Putamen (tissue), 1 donor: ENCODE results near the gene NPFFR2.
"Not testable (repeated sequence)": the region's sequence is repeated elsewhere in the genome, so short reads cannot be mapped to it uniquely, and the experiment has no call there.

Experiments
- DNase-seq: peaks from one replicate; pipeline ENCODE4 v3.0.0-alpha.2; 2016; ENCODE audit warnings: low spot score

Gene NPFFR2

DNA sequence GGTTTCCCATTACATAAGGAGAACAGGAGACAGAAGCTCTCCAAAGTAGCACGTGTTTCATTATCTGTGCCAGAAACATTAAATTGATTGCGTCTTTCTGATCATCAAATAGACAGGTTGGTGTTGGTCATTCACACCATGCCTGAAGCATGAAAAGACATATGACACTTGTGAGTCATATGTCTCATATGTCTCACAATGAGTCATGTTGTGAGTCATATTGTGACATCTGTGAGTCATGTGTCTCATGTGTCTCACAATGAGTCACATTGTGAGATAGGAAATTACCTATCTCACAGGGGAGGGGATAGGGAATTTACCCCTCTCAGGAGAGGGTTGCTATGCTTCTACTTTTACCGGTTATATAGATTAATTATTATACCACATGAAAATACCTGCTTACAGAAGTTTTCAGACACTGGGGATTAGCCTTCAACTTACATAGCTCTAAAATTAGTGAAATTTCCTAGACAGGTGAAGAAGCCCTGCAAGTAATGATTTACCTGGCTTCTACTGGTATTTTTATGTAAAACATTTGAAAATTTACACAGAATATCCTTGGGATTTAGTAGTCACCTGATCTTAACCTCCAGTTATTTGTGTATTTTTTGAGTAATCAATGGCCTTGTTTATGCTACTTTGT is 80.8 kb downstream of the NPFFR2 start:
- DNase-seq: peak; percentile 10

DNA sequence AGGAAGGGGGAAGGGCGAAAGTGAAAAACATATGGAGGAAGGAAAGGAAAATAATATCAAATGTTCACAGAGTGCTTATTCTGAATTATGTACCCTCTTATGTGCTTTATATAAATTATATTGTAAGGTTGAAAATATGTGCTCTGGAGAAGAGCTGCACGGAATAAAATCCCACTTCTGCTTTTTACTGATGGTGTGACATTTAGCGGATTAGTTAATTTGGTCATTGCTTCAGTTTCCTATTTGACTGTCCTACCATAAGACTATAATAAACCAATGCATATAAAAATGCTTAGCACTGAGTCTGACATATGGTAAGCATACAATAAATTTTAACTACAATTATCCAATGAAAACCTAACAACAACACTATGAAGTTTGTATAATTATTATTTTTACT is 86.2 kb downstream of the NPFFR2 start:
- no peak for DNase-seq

DNA sequence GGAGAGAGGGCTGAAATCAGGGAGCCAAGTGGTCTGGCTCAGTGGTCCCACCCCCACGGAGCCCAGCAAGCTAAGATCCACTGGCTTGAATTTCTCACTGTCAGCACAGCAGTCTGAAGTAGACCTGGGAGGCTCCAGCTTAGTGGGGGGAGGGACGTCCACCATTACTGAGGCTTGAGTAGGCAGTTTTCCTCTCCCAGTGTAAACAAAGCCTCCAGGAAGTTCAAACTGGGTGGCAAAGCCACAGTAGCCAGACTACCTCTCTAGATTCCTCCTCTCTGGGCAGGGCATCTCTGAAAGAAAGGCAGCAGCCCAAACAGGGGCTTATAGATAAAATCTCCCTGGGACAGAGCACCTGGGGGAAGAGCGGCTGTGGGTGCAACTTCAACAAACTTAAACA is 88.1 kb downstream of the NPFFR2 start:
- no peak for DNase-seq

DNA sequence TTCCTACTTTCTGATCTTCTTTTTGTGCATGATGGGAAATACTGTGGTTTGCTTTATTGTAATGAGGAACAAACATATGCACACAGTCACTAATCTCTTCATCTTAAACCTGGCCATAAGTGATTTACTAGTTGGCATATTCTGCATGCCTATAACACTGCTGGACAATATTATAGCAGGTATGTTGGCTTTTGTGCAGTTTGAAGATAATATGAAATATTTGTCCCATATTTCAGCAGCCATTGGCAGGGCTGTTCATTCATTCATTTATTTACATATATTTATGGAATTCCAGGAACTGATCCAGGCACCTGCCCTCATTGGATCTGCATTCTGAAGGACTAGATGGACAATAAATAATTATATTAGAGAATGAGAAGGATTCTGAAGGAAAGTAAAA is 96.9 kb downstream of the NPFFR2 start:
- no peak for DNase-seq

DNA sequence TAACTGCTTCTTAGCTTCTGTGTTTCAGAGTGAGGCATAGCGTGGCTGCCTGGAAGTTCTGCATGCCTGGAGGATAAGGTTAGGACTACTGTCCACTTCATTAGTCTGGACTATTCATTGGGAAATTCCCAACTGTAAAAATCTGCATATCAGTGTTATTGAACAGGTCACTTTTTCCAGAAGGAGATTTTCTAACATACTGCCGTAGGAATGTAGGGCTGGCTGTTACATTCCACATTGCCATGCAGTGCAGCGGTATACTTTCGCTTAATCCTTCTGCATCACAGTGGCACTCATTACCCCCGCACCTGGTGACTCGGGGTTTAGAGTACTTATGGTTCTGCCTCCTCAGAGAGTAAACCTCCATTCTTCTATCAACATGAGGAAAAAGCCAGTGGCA is 104.6 kb downstream of the NPFFR2 start:
- DNase-seq: no peak

DNA sequence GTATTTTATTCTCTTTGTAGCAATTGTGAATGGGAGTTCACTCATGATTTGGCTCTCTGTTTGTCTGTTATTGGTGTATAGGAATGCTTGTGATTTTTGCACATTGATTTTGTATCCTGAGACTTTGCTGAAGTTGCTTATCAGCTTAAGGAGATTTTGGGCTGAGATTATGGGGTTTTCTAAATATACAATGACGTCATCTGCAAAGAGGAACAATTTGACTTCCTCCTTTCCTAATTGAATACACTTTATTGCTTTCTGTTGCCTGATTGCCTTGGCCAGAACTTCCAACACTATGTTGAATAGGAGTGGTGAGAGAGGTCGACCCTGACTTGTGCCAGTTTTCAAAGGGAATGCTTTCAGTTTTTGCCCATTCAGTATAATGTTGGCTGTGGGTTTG is 108.2 kb downstream of the NPFFR2 start:
- not testable (repeated sequence) for DNase-seq

DNA sequence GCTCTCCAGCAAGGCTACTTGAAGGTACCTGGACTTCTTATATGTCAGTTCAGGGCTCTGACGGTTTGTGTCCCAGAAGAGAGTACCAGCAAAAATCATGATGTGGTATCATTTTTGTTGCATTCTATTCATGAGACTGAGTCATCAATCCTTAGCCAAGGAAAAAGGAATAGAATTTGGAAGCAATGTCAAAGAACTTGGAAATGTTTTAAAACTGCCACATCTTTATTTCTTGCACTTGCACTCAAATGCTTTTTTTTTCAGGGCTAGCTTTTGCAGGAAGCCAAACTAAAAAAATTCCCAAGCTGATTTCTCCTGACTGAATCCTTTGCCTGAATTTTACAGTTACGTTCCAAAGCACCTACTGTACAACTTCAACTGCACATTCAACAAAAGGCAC is 112.4 kb downstream of the NPFFR2 start:
- DNase-seq: peak; percentile 63

DNA sequence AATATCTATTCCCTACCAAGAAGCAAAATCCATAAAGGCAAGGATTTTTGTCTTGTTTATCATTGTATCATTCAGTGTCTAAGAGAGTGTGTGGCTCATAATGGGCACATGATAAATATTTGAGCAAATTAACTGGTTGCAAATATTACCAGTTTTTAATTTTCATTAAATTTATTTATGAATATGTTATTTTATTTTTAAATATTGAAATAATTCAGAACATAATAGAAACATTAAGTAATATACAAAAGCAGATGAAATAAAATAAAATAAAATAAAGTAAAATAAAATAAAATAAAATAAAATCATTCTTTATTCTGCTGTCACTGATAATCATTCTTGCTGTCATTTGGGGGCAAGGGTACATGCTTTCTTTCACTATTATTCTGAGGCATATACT is 120.9 kb downstream of the NPFFR2 start:
- no peak for DNase-seq

DNA sequence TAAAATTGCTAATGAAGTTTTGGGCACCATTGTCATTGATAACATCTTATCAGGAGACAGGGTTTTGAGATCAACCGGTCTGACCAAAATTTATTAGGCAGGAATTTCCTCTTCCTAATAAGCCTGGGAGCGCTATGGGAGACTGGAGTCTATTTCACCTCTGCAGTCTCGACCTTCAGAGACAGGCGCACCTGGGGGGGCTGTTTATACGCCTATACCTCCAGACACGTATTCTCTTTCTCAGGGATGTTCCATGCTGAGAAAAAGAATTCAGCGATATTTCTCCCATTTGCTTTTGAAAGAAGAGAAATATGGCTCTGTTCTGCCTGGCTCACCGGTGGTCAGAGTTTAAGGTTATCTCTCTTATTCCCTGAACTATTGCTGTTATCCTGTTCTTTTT is 121.8 kb downstream of the NPFFR2 start:
- DNase-seq: not testable (repeated sequence)

DNA sequence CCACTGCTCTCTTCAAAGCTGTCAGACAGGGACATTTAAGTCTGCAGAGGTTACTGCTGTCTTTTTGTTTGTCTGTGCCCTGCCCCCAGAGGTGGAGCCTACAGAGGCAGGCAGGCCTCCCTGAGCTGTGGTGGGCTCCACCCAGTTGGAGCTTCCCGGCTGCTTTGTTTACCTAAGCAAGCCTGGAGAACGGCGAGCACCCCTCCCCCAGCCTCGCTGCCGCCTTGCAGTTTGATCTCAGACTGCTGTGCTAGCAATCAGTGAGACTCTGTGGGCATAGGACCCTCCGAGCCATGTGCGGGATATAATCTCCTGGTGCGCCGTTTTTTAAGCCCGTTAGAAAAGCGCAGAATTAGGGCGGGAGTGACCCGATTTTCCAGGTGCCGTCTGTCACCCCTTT is 137.5 kb downstream of the NPFFR2 start:
- DNase-seq: not testable (repeated sequence)

DNA sequence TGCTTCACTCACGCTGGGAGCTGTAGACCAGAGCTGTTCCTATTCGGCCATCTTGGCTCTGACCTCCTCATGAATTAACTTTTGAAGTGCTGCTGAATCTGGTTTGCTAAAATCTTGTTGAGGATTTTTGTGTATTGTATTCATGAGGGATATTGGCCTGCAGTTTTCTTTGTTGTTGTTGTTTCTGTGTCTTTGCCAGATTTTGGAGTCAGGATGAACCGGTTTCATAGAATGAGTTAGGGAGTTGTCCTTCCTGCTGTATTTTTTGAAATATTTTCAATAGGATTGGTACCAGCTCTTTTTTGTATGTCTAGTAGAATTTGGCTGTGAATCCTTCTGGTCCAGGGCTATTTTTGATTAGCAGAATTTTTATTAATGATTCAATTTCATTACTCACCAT is 138.1 kb downstream of the NPFFR2 start:
- DNase-seq: no peak

DNA sequence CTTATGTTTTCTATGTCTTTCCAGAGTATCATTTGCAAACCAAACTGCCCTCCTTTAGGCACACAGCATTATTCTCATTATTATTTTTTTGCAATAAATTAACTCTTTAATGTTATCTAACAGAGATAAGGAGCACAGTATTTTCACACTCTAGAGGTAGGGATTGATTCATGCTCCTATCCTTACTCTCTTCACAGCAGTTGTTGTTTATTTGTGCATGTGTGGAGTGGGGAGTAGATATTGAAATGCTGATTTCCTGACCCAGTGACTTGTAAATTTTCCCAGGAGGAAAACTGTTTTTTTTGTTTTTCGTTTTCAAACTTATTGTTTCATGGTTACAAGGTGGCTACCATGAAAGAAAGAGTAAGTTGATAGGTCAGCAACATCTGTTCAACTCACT is 140.0 kb downstream of the NPFFR2 start:
- DNase-seq: no peak

DNA sequence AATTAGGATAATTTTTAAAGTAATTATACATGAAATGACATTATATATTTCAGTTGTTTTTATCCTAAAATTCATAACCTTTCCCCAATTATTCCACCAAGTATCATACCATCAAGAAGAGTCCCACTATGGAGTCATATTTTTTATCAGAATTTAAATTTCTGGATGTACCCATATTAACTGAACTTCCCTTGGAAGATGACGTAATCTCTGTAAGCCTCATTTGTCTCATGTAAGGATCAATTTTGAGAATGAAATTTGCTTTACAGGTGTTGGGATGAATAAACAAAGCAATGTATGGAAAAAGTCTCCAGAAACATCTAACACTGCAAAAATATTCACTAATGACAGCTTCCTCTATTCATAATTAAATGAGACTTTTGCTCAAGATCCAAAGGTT is 147.5 kb downstream of the NPFFR2 start:
- DNase-seq: no peak

DNA sequence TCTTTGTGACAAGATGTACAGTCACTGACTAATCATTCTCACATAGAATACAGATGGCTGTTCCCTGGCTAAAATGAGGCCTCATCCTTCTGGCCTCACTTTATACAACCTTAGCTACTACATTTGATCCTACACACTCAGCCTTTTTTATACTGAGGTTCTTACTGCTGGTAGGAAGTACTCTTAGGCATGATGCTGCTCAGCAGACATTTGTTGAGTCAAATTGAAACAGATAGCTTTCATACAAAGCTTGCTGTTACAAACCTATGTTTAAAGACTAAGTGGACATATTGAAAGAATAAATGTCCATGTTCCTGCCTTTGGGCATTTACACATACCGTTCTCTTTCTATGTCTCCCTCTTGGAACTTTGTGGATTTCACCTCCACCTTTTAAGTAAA is 154.9 kb downstream of the NPFFR2 start:
- no peak for DNase-seq

DNA sequence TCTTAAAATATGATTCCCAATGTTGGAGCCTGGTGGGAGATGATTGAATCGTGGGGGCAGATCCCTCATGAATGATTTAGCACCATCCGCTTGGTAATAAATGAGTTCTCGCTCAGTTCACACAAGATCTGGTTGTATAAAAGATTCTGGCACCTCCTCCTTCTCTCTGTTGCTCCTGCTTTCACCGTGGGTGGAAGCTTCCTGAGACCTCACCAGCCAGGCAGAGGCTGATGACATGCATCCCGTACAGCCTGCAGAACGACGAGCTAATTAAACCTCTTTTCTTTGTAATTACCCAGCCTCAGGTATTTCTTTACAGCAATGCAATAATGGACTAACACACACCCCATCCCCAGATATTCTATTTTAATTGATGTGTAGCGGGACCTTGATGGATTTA is 162.2 kb downstream of the NPFFR2 start:
- DNase-seq: peak; percentile 11

DNA sequence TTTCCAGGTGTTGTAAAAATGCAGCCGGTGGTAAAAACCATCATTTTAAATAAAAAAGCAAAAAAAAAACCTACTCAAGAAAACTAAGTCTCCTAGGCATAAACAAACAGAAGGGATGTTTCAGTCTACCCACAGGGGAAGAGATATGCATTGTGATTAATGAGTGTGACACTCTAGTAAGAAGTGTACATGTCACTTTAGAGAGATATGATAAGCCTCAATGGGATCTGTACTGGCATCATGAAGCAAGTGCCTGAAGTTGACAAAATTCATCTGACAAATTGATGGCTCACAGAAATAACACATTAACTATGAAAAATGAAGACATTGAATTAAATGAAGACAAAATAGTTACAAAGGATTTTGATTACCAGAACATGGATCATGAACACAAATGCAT is 162.7 kb downstream of the NPFFR2 start:
- DNase-seq: no peak
